Mesenchymal stem cell (in vitro differentiated cells and primary cell): ENCODE measurements around the gene PTPN14.
A peak's percentile ranks its signal among the peaks of the same experiment; 100 is the strongest.

ENCODE experiments used
- DNase-seq: peaks from one replicate; pipeline ENCODE4 v3.0.0-alpha.2; 2013
- H2AFZ ChIP-seq: one replicate; pipeline ENCODE4 v1.6.1; 2013; ENCODE audit warnings: low read depth, mild to moderate bottlenecking, control low read depth, inconsistent platforms, low read length, moderate library complexity
- H2AK5ac ChIP-seq: 2 replicates; pipeline ENCODE4 v1.6.1; 2013; ENCODE audit warnings: low read length, moderate library complexity, mild to moderate bottlenecking, inconsistent platforms; ENCODE audit not compliant: severe bottlenecking
- H2BK120ac ChIP-seq: one replicate; pipeline ENCODE4 v1.6.1; 2013; ENCODE audit warnings: low read depth, mild to moderate bottlenecking, inconsistent platforms, low read length, moderate library complexity
- H2BK12ac ChIP-seq, 2 experiments: one replicate each; pipeline ENCODE4 v1.6.1; 2013; ENCODE audit warnings: inconsistent platforms in 2 of 2, low read length in 2 of 2, mild to moderate bottlenecking in 2 of 2, moderate library complexity in 2 of 2, control low read depth in 1 of 2
- H2BK15ac ChIP-seq: one replicate; pipeline ENCODE4 v1.6.1; 2013; ENCODE audit warnings: mild to moderate bottlenecking, low read depth, inconsistent platforms; ENCODE audit not compliant: poor library complexity, severe bottlenecking
- H2BK5ac ChIP-seq: 2 replicates; pipeline ENCODE4 v1.6.1; 2013; ENCODE audit warnings: low read depth, mild to moderate bottlenecking, low read length, control low read depth, inconsistent platforms; ENCODE audit not compliant: poor library complexity, severe bottlenecking
- H3K14ac ChIP-seq, 2 experiments: one replicate each; pipeline ENCODE4 v1.6.1; 2013; ENCODE audit warnings: inconsistent platforms in 2 of 2, low read length in 2 of 2, control low read depth in 1 of 2, mild to moderate bottlenecking in 1 of 2, moderate library complexity in 1 of 2
- H3K18ac ChIP-seq, 2 experiments: one replicate each; pipeline ENCODE4 v1.6.1; 2013; ENCODE audit warnings: inconsistent platforms in 2 of 2, low read length in 2 of 2, control low read depth in 1 of 2, low read depth in 1 of 2, mild to moderate bottlenecking in 1 of 2
- H3K23ac ChIP-seq, 2 experiments: one replicate each; pipeline ENCODE4 v1.6.1; 2013; ENCODE audit warnings: inconsistent platforms in 2 of 2, low read length in 2 of 2, mild to moderate bottlenecking in 2 of 2, moderate library complexity in 2 of 2, control low read depth in 1 of 2
- H3K27ac ChIP-seq: 2 replicates; pipeline ENCODE4 v1.5.1; 2013; ENCODE audit warnings: mild to moderate bottlenecking, moderate library complexity, low read length, control low read depth, inconsistent platforms; ENCODE audit not compliant: poor library complexity, severe bottlenecking
- H3K27me3 ChIP-seq, 2 experiments: 2 replicates each; pipeline versions ENCODE4 v1.6.1 to v1.7.0; 2013; ENCODE audit warnings: low read length in 2 of 2, mild to moderate bottlenecking in 2 of 2, moderate library complexity in 2 of 2, control low read depth in 1 of 2, inconsistent platforms in 1 of 2; ENCODE audit not compliant: control insufficient read depth in 1 of 2, insufficient read depth in 1 of 2
- H3K36me3 ChIP-seq, 2 experiments: 2 replicates each; pipeline versions ENCODE4 v1.6.1 to v1.7.0; 2013; ENCODE audit warnings: low read length in 2 of 2, control low read depth in 1 of 2, inconsistent platforms in 1 of 2, low read depth in 1 of 2, mild to moderate bottlenecking in 1 of 2; ENCODE audit not compliant: insufficient read depth in 2 of 2, control insufficient read depth in 1 of 2
- H3K4ac ChIP-seq, 2 experiments: one replicate each; pipeline ENCODE4 v1.6.1; 2013; ENCODE audit warnings: inconsistent platforms in 2 of 2, low read length in 2 of 2, mild to moderate bottlenecking in 2 of 2, moderate library complexity in 2 of 2, control low read depth in 1 of 2, low read depth in 1 of 2
- H3K4me1 ChIP-seq: 2 replicates; pipeline ENCODE4 v1.6.1; 2013; ENCODE audit warnings: low read depth, low read length, control low read depth; ENCODE audit not compliant: control insufficient read depth, insufficient read depth
- H3K4me2 ChIP-seq: 2 replicates; pipeline ENCODE4 v1.6.1; 2013; ENCODE audit warnings: low read length, mild to moderate bottlenecking, inconsistent platforms; ENCODE audit not compliant: poor library complexity, severe bottlenecking
- H3K4me3 ChIP-seq, 2 experiments: 2 replicates each; pipeline versions ENCODE4 v1.5.1 to v1.7.0; 2013; ENCODE audit warnings: low read length in 2 of 2, mild to moderate bottlenecking in 2 of 2, control low read depth in 1 of 2, low read depth in 1 of 2; ENCODE audit not compliant: insufficient read depth in 1 of 2
- H3K79me1 ChIP-seq: replicated peaks from 2 replicates; pipeline ENCODE4 v1.6.1; 2013; ENCODE audit warnings: mild to moderate bottlenecking, control low read depth, low read length, inconsistent platforms; ENCODE audit not compliant: poor library complexity, severe bottlenecking
- H3K9ac ChIP-seq: 2 replicates; pipeline ENCODE4 v1.7.0; 2013; ENCODE audit warnings: mild to moderate bottlenecking, low read length, moderate library complexity
- H3K9me3 ChIP-seq: 2 replicates; pipeline ENCODE4 v1.7.0; 2013; ENCODE audit warnings: mild to moderate bottlenecking, low read length; ENCODE audit not compliant: control insufficient read depth
- H4K8ac ChIP-seq: one replicate; pipeline ENCODE4 v1.6.1; 2013; ENCODE audit warnings: inconsistent platforms, mild to moderate bottlenecking, low read length, moderate library complexity
- H4K91ac ChIP-seq: one replicate; pipeline ENCODE4 v1.6.1; 2013; ENCODE audit warnings: mild to moderate bottlenecking, low read length, inconsistent platforms
- WGBS: methylation state at CpG from one replicate; pipeline ENCODE4 v1.1.7; 2013; ENCODE audit warnings: mixed read lengths; 5-methylcytosine and 5-hydroxymethylcytosine counted together

PTPN14 gene

GRCh38 chr1:214418391-214418790, 133.0 kb downstream of the PTPN14 start:
- H4K8ac ChIP-seq, result no peak overlapping the region
- no peak overlapping the region for H4K91ac ChIP-seq
- H3K27ac ChIP-seq, result peak overlapping the region; percentile 53
- peak overlapping the region; percentile 38 for H3K9ac ChIP-seq
- H3K79me1 ChIP-seq, result no peaks in the 10 kb centered on the region
- H3K4me1 ChIP-seq, result peaks cover 25% of the 10 kb centered on the region
- H3K4me2 ChIP-seq, result no peak overlapping the region
- no peaks in the 10 kb centered on the region for H3K9me3 ChIP-seq
- H2BK12ac ChIP-seq, result peak overlapping the region in 1 of 2 experiments; percentile 44
- WGBS, result no CpG with 5 or more reads among the region's 1 CpG
- peaks cover 5 to 9% of the 10 kb centered on the region in 2 experiments for H3K36me3 ChIP-seq
- H3K23ac ChIP-seq, result no peak overlapping the region
- H2BK120ac ChIP-seq, result no peak overlapping the region
- no peak overlapping the region for H3K18ac ChIP-seq
- H3K4ac ChIP-seq, result no peak overlapping the region
- H2AFZ ChIP-seq, result no peak overlapping the region
- H2BK15ac ChIP-seq, result no peak overlapping the region
- no peak overlapping the region for H3K4me3 ChIP-seq
- no peak overlapping the region for H3K14ac ChIP-seq
- no peak for DNase-seq
- no peaks in the 10 kb centered on the region for H3K27me3 ChIP-seq
- peak overlapping the region; percentile 11 for H2AK5ac ChIP-seq
- H2BK5ac ChIP-seq, result no peak overlapping the region

GRCh38 chr1:214417545-214418210, 133.7 kb downstream of the PTPN14 start:
- Histone ChIP-seq H3K23ac (peak overlapping the region in 1 of 2 experiments; percentile 16), H3K4ac (peak overlapping the region in 1 of 2 experiments; percentile 66), H2AK5ac (peak overlapping the region; percentile 11), H3K9ac (no peak overlapping the region), H3K18ac (peak overlapping the region; percentile 4 to 88), H3K27me3 (no peaks in the 10 kb centered on the region), H3K79me1 (no peaks in the 10 kb centered on the region), H3K27ac (peak overlapping the region; percentile 53), H2BK12ac (peak overlapping the region; percentile 44 to 59), H2BK120ac (no peak overlapping the region), H4K8ac (peak overlapping the region; percentile 85), H2BK5ac (no peak overlapping the region), H3K9me3 (no peaks in the 10 kb centered on the region), H2BK15ac (peak overlapping the region; percentile 4), H3K4me1 (peaks cover 20% of the 10 kb centered on the region), H3K36me3 (peaks cover 8 to 12% of the 10 kb centered on the region in 2 experiments), H3K14ac (no peak overlapping the region), H3K4me3 (no peak overlapping the region), H2AFZ (no peak overlapping the region), H3K4me2 (no peak overlapping the region), H4K91ac (peak overlapping the region; percentile 93)
- 93% methylated on average over 9 of the region's 9 CpGs for WGBS
- DNase-seq, result no peak

- H4K91ac ChIP-seq, result no peak overlapping the region
- H3K79me1 ChIP-seq, result no peaks in the 10 kb centered on the region
- H3K4ac ChIP-seq, result no peak overlapping the region
- H3K4me2 ChIP-seq, result no peak overlapping the region
- no peak overlapping the region for H2AFZ ChIP-seq
- H3K4me3 ChIP-seq, result no peak overlapping the region
- no peak overlapping the region for H2BK5ac ChIP-seq
- no peaks in the 10 kb centered on the region for H3K9me3 ChIP-seq
- H2AK5ac ChIP-seq, result no peak overlapping the region
- no peak overlapping the region for H3K23ac ChIP-seq
- no peak for DNase-seq
- H3K14ac ChIP-seq, result no peak overlapping the region
- no peak overlapping the region for H2BK120ac ChIP-seq
- H3K27ac ChIP-seq, result peak overlapping the region; percentile 36
- no peaks in the 10 kb centered on the region for H3K27me3 ChIP-seq
- H2BK12ac ChIP-seq, result no peak overlapping the region
- no peak overlapping the region for H4K8ac ChIP-seq
- peak overlapping the region; percentile 20 for H3K9ac ChIP-seq
- no peak overlapping the region for H2BK15ac ChIP-seq
- peaks cover 20% of the 10 kb centered on the region for H3K4me1 ChIP-seq
- no peak overlapping the region for H3K18ac ChIP-seq
- no CpG with 5 or more reads among the region's 2 CpGs for WGBS
- peaks cover 12 to 14% of the 10 kb centered on the region in 2 experiments for H3K36me3 ChIP-seq
These were observed 134.5 kb downstream of the PTPN14 start for GRCh38 chr1:214416858-214417257.

GRCh38 chr1:214416417-214416816, 135.0 kb downstream of the PTPN14 start:
- H3K4ac ChIP-seq, result no peak overlapping the region
- no peak overlapping the region for H2AK5ac ChIP-seq
- WGBS, result 29% methylated on average over 1 of the region's 2 CpGs
- H3K23ac ChIP-seq, result no peak overlapping the region
- no peaks in the 10 kb centered on the region for H3K9me3 ChIP-seq
- peak overlapping the region in 1 of 2 experiments; percentile 27 for H3K4me3 ChIP-seq
- peak overlapping the region; percentile 20 for H3K9ac ChIP-seq
- no peak overlapping the region for H2BK12ac ChIP-seq
- no peak overlapping the region for H2AFZ ChIP-seq
- H2BK120ac ChIP-seq, result no peak overlapping the region
- H3K4me2 ChIP-seq, result no peak overlapping the region
- H3K36me3 ChIP-seq, result peaks cover 12 to 17% of the 10 kb centered on the region in 2 experiments
- H3K18ac ChIP-seq, result no peak overlapping the region
- H3K4me1 ChIP-seq, result peaks cover 17% of the 10 kb centered on the region
- H3K27me3 ChIP-seq, result no peaks in the 10 kb centered on the region
- H3K79me1 ChIP-seq, result no peaks in the 10 kb centered on the region
- H3K27ac ChIP-seq, result peak overlapping the region; percentile 55
- H2BK5ac ChIP-seq, result no peak overlapping the region
- H4K8ac ChIP-seq, result no peak overlapping the region
- H4K91ac ChIP-seq, result no peak overlapping the region
- H2BK15ac ChIP-seq, result no peak overlapping the region
- H3K14ac ChIP-seq, result no peak overlapping the region
- peak; percentile 82 for DNase-seq
